NCI-H524 treated with DMSO at 0.1 percent for 48 hours (cell line): ENCODE results near the gene SMIM14.
"Not testable (repeated sequence)": the region's sequence is repeated elsewhere in the genome, so short reads cannot be mapped to it uniquely, and the experiment has no call there.

ENCODE experiments used
- DNase-seq: peaks from one replicate; lab custom pipeline; 2025; lab: John Stamatoyannopoulos, UW

Gene SMIM14

DNA sequence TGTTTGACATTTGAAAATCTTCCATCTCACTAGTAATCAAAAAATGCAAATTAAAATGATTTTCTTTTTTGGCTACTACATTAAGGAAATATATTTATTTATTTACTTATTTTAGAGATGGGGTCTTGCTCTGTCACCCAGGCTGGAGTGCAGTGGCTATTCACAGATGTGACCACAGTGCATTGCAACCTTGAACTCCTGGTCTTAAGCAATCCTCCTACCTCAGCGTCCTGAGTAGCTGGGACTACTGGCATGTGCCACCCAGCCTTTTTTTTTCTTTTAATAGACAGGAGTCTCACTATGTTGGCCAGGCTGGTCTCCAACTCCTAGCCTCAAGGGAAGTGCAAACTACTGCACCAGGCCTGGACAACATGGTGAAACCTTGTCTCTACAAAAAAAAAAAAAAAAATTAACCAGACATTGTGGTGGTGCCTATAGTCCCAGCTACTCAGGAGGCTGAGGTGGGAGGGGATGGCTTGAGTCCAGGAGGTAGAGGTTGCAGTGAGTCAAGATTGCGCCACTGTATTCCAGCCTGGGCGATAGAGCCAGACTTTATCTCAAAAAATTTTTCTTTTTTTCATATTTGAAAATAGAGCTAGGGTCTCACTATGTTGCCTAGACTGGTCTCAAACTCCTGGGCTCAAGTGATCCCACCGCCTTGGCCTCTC is 4.4 kb upstream of the SMIM14 start:
- no peak for DNase-seq

GRCh38 chr4:39641451-39641850 is 2.8 kb upstream of the SMIM14 start:
- DNase-seq, result no peak

DNA sequence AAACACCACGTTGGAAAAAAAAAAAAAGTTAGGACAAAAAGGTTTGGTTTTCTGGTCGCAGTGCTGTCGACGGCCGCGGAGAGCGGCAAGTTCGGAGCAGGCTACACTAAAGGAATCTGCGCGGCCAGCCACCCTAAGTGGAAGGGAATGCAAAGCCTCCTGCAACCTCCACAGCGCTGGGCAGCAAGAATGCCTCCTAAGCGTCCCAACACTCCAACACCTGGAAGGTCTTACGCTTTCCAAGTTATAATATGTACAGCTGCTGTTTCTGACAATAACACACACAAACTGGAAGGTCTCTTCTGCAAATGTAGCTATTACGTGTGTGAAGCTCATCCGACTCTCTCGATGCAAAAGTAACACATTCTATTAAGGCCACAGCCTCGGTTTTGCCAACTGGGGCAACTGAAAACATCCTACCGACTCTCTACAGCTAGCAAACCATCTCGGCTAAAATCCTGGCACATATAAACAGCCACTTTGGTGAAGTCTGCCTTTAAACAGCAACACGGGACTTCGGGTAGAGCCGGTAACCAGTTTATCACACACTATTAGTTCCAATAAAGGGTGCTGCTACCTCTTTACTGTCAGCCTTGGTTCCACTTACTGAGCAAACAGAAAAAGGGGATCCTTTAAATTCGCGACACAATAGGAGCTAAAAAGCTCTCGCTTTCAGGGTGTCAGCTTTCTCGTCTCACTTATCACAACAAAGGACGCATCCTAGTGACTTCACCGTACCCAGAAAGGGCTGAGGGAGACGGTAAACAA is 895 bp downstream of the SMIM14 start:
- no peak for DNase-seq

DNA sequence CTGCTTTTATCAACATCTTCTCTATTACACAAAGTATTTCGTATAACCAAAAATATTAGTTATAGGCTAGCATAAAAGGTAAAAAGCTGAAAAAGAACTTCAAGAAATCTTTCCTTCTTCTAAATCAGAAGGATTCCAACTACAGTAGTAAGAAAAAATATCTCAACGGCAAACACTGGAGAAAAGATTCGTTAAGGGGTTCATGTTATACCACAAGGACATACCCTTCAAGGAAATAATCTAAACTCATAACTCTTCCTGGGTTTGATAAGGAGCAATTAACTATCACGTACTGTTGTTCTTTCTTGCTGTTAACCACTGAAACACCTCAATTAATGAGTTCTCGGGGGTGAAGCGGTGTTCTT is 1.5 kb downstream of the SMIM14 start:
- no peak for DNase-seq

- DNase-seq, result no peak
These were observed 2.0 kb downstream of the SMIM14 start for GRCh38 chr4:39636531-39637184.

- no peak for DNase-seq
These were observed 3.6 kb downstream of the SMIM14 start for GRCh38 chr4:39635023-39635422.

GRCh38 chr4:39631700-39632079 is 7.0 kb downstream of the SMIM14 start:
- DNase-seq, result no peak

DNA sequence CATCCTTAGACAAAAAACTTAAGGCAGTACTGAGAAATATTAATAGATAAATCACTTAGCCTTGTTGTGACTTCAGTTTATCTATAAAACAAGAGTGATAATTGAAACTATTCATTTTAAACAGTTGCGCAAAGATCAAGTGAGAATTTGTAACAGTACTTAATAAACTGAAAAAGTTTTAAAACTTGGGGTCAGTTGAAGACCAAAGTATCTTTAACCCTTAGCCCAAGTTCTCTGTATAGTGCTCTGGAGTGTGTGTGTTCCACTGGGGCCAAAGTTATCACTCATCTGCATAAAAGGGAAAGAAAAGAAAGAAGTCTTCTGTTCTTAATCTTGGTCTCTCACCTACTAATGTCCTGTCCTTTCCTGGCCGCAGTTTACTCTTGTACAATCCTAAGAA is 11.3 kb downstream of the SMIM14 start:
- no peak for DNase-seq

- no peak for DNase-seq
These were observed 11.8 kb downstream of the SMIM14 start for GRCh38 chr4:39626913-39627312.

DNA sequence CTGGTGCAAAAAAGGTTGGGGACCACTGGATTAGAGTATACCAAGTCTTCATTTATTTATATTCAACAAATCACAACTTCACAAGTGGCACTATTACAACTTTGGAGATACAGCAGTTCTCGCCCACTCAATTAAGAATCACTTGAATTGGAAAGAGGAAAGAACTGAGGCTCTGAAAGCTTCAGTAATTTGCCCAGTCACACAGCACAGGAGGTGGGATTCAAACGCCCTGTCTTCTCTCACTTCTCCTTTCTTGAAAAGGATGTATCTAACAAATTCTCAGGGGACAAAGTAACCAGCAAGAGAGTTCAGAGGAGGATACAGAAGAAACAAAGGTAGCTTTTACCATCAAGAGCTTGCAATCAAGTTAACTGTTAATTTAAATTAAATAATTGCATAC is 12.4 kb downstream of the SMIM14 start:
- no peak for DNase-seq

- no peak for DNase-seq
These were observed 17.1 kb downstream of the SMIM14 start for GRCh38 chr4:39621582-39621981.

GRCh38 chr4:39620551-39621313 is 17.9 kb downstream of the SMIM14 start:
- no peak for DNase-seq

GRCh38 chr4:39617534-39617933 is 21.1 kb downstream of the SMIM14 start:
- no peak for DNase-seq

GRCh38 chr4:39616651-39617050 is 22.0 kb downstream of the SMIM14 start:
- no peak for DNase-seq

DNA sequence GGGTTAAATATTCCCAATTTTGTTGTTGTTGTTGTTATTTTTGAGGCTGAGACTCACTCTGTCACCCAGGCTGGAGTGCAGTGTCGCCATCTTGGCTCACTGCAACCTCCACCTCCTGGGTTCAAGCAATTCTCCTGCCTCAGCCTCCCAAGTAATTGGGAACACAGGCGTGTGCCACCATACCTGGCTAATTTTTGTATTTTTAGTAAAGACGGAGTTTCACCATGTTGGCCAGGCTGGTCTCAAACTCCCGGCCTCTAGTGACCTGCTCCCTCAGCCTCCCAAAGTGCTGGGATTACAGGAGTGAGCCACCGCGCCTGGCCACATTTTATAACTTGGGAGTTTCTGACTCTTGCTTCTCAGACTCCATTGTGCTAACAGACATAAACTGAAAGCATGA is 22.6 kb downstream of the SMIM14 start:
- not testable (repeated sequence) for DNase-seq

GRCh38 chr4:39614487-39615162 is 24.0 kb downstream of the SMIM14 start:
- DNase-seq, result no peak

- DNase-seq, result no peak
These were observed 25.5 kb downstream of the SMIM14 start for GRCh38 chr4:39613093-39613656.

- no peak for DNase-seq
These were observed 29.2 kb downstream of the SMIM14 start for GRCh38 chr4:39609454-39609931.

DNA sequence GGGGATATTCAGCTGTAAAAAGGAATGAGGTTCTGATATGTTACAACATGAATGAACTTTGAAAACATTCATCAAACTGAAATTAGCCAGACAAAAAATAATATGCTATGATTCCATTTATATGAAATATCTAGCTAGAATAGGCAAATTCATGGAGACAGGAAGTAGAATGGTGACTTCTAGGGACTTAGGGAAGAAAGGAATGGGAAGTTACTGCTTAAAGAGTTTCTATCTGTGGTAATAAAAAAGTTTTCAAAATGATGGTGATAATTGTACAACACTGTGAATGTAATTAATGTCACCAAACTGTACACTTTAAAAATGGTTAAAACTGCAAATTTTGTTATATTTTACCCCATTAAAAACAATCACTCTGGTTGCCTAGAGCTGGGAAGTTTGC is 30.2 kb downstream of the SMIM14 start:
- no peak for DNase-seq

GRCh38 chr4:39606747-39607146 is 31.9 kb downstream of the SMIM14 start:
- no peak for DNase-seq

DNA sequence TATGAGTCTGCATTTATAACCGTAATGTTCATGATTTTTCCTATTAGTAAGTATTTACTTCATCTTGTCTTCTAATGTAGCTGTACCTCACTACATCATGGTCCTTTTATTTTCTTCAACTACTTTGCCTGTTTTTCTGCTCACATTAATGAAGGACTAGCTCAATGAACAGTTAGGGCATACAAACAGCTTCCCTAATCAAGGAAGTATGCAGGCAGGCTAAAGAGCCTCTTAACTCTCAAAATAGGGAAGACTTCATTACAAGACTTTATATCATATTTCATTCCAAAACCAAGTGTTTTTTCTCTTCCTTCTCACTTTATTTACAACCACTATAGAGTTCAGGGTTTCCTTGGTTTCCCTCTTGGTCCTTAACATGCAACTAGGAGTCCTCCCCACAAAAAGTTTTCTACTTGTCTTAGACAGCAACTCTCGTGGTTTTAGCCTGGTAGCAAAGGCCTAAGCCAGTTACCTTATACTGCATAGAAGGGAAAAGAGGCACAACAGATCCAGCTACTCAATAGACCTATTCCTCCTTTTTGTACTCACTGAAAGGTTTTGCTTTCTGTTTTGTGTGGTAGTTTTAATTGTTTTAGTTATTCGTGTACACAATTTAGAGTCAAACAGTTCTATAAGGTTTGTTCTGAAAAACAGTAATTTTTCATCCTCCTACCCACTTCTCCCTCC is 40.8 kb downstream of the SMIM14 start:
- no peak for DNase-seq
